Caco-2 (cell line): Measurements from ENCODE around the gene MEPE. TPM values are rescaled to one million over a fixed set of nuclear protein-coding genes. Genes with fewer than 3 reads are reported as not detected.

Experiments
- BruUV-seq: library from RNA; stranded (reverse); fragments of 400-500 nt; replicated peaks from 2 replicates; lab custom pipeline; 2021; lab: Mats Ljungman, UMichigan
- CTCF ChIA-PET: fragments of 300-600 bp; sonication (Branson Sonifier 250); formaldehyde crosslinking; loops from one replicate; lab custom pipeline; 2022; ENCODE audit warnings: antibody characterized with exemption; lab: Charles Lee
- POLR2A ChIA-PET: fragments of 300-600 bp; sonication (Branson Sonifier 250); formaldehyde crosslinking; loops from one replicate; lab custom pipeline; 2022; ENCODE audit warnings: antibody characterized with exemption; lab: Charles Lee
- DNase-seq, 2 experiments: peaks; one replicate each; pipeline versions ENCODE4 v3.0.0 to v3.0.0-alpha.2; 2020 to 2022
- H3K27me3 ChIP-seq: replicated peaks from 2 replicates; pipeline ENCODE4 v1.6.0; 2011; ENCODE audit warnings: low read length; ENCODE audit not compliant: control insufficient read depth, insufficient read depth
- H3K36me3 ChIP-seq: 2 replicates; pipeline ENCODE4 v1.5.1; 2011; ENCODE audit warnings: low read length; ENCODE audit not compliant: control insufficient read depth, insufficient read depth
- H3K4me1 ChIP-seq: fragments of 250-450 bp; sonication (Bioruptor Pico); 2 replicates; pipeline ENCODE4 v1.5.1; 2020; ENCODE audit warnings: mild to moderate bottlenecking
- H3K4me3 ChIP-seq: 2 replicates; pipeline ENCODE4 v1.5.1; 2011; ENCODE audit warnings: low read depth, mild to moderate bottlenecking, control low read depth, low read length
- H3K9me3 ChIP-seq: fragments of 250-450 bp; sonication (Bioruptor Pico); 2 replicates; pipeline ENCODE4 v1.5.1; 2020; ENCODE audit warnings: mild to moderate bottlenecking, moderate library complexity
- H3K27ac Mint-ChIP-seq: one replicate; pipeline ENCODE4 v1.8.0; 2022; ENCODE audit warnings: mixed read lengths; ENCODE audit not compliant: unreplicated experiment
- H3K27me3 Mint-ChIP-seq: one replicate; pipeline ENCODE4 v1.8.0; 2022; ENCODE audit warnings: mixed read lengths; ENCODE audit not compliant: insufficient read depth, unreplicated experiment
- H3K36me3 Mint-ChIP-seq: one replicate; pipeline ENCODE4 v1.8.0; 2022; ENCODE audit warnings: mild to moderate bottlenecking, mixed read lengths; ENCODE audit not compliant: insufficient read depth, unreplicated experiment
- H3K4me1 Mint-ChIP-seq: one replicate; pipeline ENCODE4 v1.8.0; 2022; ENCODE audit warnings: low read depth, mixed read lengths; ENCODE audit not compliant: unreplicated experiment
- H3K4me3 Mint-ChIP-seq: one replicate; pipeline ENCODE4 v1.8.0; 2022; ENCODE audit warnings: mild to moderate bottlenecking, moderate library complexity, mixed read lengths; ENCODE audit not compliant: unreplicated experiment
- H3K9me3 Mint-ChIP-seq: one replicate; pipeline ENCODE4 v1.8.0; 2022; ENCODE audit warnings: mixed read lengths; ENCODE audit not compliant: unreplicated experiment
- intact Hi-C: fragments of 100-400 bp; cut with micrococcal nuclease; formaldehyde crosslinking; loops from one replicate; pipeline ENCODE4 v1.10.0; 2022; ENCODE audit not compliant: unreplicated experiment
- total RNA-seq: library from RNA; stranded (reverse); gene quantifications from 2 replicates; pipeline ENCODE4 v1.2.3, GENCODE V29; 2022
- TF ChIP-seq, protein P1 (sequence below), 2 experiments: fragments of 200-600 bp in 1 of 2; IDR thresholded peaks; 1 replicate in 1 of 2; 2 replicates in 1 of 2; pipeline versions ENCODE4 v1.5.1 to v1.8.0; 2011 to 2022; ENCODE audit warnings: antibody characterized with exemption in 1 of 2, control low read depth in 1 of 2, inconsistent platforms in 1 of 2, low read depth in 1 of 2, low read length in 1 of 2, mild to moderate bottlenecking in 1 of 2, moderate library complexity in 1 of 2; ENCODE audit not compliant: insufficient read depth in 1 of 2, severe bottlenecking in 1 of 2, unreplicated experiment in 1 of 2

MEPE gene
- total RNA-seq, 1 experiment from 2014 or later: not detected

DNA sequence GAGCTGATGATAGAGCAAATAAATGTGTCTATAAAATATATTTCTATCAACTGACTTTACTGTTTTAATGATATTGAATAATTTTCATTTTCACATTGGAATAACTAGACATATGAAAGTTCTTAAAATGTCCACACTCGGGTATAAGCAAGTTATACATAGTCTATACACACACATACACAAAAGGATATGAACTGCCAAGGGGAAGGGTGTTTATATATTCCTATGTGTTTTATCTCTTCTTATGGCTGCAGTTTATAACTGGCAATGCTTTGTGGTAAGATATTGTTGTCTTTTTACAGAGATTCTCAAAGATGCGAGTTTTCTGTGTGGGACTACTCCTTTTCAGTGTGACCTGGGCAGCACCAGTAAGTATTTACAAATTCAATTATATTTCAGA is 1.6 kb downstream of the MEPE start:
- Histone ChIP-seq H3K9me3 (no peaks in the 10 kb centered on the region), H3K27me3 (no peaks in the 10 kb centered on the region), H3K36me3 (no peaks in the 10 kb centered on the region), H3K4me3 (no peak overlapping the region), H3K4me1 (no peaks in the 10 kb centered on the region)
- H3K27ac Mint-ChIP-seq: no peak overlapping the region
- ChIA-PET CTCF (no interaction called here), POLR2A (no interaction called here)
- no peak overlapping the region for H3K4me3 Mint-ChIP-seq
- BruUV-seq: no TSS peak
- peaks cover 19% of the 10 kb centered on the region for H3K27me3 Mint-ChIP-seq
- intact Hi-C loops: no loop called here
- DNase-seq: no peak
- no peaks in the 10 kb centered on the region for H3K9me3 Mint-ChIP-seq
- TF ChIP-seq, protein P1, sequence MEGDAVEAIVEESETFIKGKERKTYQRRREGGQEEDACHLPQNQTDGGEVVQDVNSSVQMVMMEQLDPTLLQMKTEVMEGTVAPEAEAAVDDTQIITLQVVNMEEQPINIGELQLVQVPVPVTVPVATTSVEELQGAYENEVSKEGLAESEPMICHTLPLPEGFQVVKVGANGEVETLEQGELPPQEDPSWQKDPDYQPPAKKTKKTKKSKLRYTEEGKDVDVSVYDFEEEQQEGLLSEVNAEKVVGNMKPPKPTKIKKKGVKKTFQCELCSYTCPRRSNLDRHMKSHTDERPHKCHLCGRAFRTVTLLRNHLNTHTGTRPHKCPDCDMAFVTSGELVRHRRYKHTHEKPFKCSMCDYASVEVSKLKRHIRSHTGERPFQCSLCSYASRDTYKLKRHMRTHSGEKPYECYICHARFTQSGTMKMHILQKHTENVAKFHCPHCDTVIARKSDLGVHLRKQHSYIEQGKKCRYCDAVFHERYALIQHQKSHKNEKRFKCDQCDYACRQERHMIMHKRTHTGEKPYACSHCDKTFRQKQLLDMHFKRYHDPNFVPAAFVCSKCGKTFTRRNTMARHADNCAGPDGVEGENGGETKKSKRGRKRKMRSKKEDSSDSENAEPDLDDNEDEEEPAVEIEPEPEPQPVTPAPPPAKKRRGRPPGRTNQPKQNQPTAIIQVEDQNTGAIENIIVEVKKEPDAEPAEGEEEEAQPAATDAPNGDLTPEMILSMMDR (IDR thresholded peaks at IDR 0.05; ENCODE audit: insufficient read depth in 1 of 2, low read depth in 1 of 2, low read length in 1 of 2, severe bottlenecking in 1 of 2, unreplicated experiment in 1 of 2): no peak
- H3K4me1 Mint-ChIP-seq: no peaks in the 10 kb centered on the region
- H3K36me3 Mint-ChIP-seq: no peaks in the 10 kb centered on the region

DNA sequence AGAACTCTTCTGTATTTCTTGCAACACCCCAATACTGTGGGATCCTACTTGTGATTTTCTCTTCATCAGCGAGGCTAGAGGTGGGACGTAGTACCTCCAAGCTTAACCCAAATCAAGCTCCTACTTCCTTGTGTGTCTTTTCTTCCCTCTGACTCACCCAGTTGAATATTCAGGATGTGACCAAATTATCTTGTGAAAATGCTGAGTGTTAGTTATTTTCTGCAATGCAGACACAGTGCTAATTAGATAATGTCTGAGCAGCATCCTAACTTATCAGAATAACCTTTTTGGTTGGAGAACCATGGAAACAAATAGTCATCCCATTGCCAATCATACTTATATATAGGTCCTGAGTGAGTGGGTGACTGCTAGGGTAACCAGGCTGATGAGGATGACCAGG is 2.4 kb downstream of the MEPE start:
- intact Hi-C loops: no loop called here
- ChIA-PET POLR2A (no interaction called here), CTCF (no interaction called here)
- Mint-ChIP-seq H3K36me3 (no peaks in the 10 kb centered on the region), H3K27ac (no peak overlapping the region), H3K9me3 (no peaks in the 10 kb centered on the region), H3K4me3 (no peak overlapping the region), H3K27me3 (peaks cover 18% of the 10 kb centered on the region), H3K4me1 (no peaks in the 10 kb centered on the region)
- H3K4me1 ChIP-seq: no peaks in the 10 kb centered on the region
- no peaks in the 10 kb centered on the region for H3K36me3 ChIP-seq
- no peak for DNase-seq
- BruUV-seq: no TSS peak
- no peaks in the 10 kb centered on the region for H3K9me3 ChIP-seq
- no peak overlapping the region for H3K4me3 ChIP-seq
- TF ChIP-seq, protein P1 (IDR thresholded peaks at IDR 0.05; ENCODE audit: insufficient read depth in 1 of 2, low read depth in 1 of 2, low read length in 1 of 2, severe bottlenecking in 1 of 2, unreplicated experiment in 1 of 2): no peak
- no peaks in the 10 kb centered on the region for H3K27me3 ChIP-seq

DNA sequence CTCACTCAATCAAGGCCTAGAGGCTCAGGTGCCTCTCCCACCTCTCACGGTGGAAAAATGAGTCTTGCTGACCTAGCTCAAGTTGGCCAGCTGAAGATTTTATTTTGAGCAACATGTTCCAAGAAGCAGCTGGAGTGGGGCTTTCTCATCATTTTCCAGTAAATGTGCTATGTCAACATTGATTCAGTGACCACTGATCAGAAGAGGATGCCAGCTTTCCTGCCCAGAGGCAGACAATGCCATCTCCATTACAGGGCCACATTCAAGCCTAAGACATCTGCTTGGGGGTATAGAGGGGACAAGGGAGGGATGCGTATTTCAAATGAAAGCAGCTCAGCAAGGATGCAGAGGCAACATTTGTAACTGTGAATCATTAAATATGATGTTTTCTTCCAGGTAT is 3.0 kb downstream of the MEPE start:
- H3K4me3 Mint-ChIP-seq: no peak overlapping the region
- H3K27me3 ChIP-seq: no peaks in the 10 kb centered on the region
- no peak overlapping the region for H3K27ac Mint-ChIP-seq
- ChIA-PET POLR2A (no interaction called here), CTCF (no interaction called here)
- intact Hi-C loops: no loop called here
- H3K4me1 ChIP-seq: no peaks in the 10 kb centered on the region
- H3K36me3 Mint-ChIP-seq: no peaks in the 10 kb centered on the region
- H3K36me3 ChIP-seq: no peaks in the 10 kb centered on the region
- TF ChIP-seq, protein P1 (IDR thresholded peaks at IDR 0.05; ENCODE audit: insufficient read depth in 1 of 2, low read depth in 1 of 2, low read length in 1 of 2, severe bottlenecking in 1 of 2, unreplicated experiment in 1 of 2): no peak
- DNase-seq: no peak
- H3K4me3 ChIP-seq: no peak overlapping the region
- no peaks in the 10 kb centered on the region for H3K9me3 ChIP-seq
- H3K4me1 Mint-ChIP-seq: no peaks in the 10 kb centered on the region
- H3K27me3 Mint-ChIP-seq: peaks cover 17% of the 10 kb centered on the region
- no TSS peak for BruUV-seq
- H3K9me3 Mint-ChIP-seq: no peaks in the 10 kb centered on the region
